OCI-LY7 (cell line): ENCODE results near the gene PTBP3.

Experiments used
- EZH2phosphoT487 ChIP-seq: fragments of 200-600 bp; sonication (generic); IDR thresholded peaks from 2 replicates; pipeline ENCODE4 v1.6.1; 2018; ENCODE audit warnings: low read depth, borderline replicate concordance, mild to moderate bottlenecking, mixed run types, antibody characterized with exemption, low read length, moderate library complexity, mixed read lengths
- TF ChIP-seq, protein P1 (sequence below): fragments of 200-600 bp; sonication (generic); conservative IDR thresholded peaks from 2 replicates; pipeline ENCODE4 v1.5.1; 2014; ENCODE audit warnings: mild to moderate bottlenecking, antibody characterized with exemption, low read length, moderate library complexity, mixed read lengths

DNA sequence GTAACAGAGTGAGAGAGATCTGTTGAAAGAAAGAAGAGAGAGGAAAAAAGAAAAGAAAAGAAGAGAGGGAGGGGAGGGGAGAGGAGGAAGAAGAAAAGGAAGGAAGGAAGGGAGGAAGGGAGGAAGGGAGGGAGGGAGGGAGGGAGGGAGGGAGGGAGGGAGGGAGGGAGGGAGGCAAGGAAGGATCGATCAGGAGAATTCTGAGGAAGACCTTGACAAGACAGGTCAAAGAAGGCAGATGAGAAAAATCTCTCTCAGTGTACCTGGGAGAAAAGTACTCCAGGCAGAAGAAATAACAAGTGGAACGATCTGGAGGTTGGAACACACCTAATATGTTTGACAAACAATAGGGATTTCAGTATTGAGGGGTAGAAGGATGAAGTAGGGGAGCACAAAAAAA is 93.7 kb downstream of the PTBP3 start:
- TF ChIP-seq, protein P1, sequence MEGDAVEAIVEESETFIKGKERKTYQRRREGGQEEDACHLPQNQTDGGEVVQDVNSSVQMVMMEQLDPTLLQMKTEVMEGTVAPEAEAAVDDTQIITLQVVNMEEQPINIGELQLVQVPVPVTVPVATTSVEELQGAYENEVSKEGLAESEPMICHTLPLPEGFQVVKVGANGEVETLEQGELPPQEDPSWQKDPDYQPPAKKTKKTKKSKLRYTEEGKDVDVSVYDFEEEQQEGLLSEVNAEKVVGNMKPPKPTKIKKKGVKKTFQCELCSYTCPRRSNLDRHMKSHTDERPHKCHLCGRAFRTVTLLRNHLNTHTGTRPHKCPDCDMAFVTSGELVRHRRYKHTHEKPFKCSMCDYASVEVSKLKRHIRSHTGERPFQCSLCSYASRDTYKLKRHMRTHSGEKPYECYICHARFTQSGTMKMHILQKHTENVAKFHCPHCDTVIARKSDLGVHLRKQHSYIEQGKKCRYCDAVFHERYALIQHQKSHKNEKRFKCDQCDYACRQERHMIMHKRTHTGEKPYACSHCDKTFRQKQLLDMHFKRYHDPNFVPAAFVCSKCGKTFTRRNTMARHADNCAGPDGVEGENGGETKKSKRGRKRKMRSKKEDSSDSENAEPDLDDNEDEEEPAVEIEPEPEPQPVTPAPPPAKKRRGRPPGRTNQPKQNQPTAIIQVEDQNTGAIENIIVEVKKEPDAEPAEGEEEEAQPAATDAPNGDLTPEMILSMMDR, result no peak
- no peak for TF ChIP-seq EZH2phosphoT487
